Esophagus mucosa (tissue), 1 donor: ENCODE results near the gene USP32. TPM values are rescaled to one million over a fixed set of nuclear protein-coding genes. Genes with fewer than 3 reads are reported as not detected.

Source experiments
- ATAC-seq: fragments of 200-7000 bp; cut with Tn5 transposase; one replicate; pipeline ENCODE4 v1.9.1; 2020
- total RNA-seq: library from RNA; stranded (reverse); gene quantifications from one replicate; pipeline ENCODE4 v1.2.4, GENCODE V29; 2023
- donor health status: DM: yes; HTN: yes; CAD: no.

USP32 gene
- total RNA-seq, 1 donor from 2014 or later, result 53.5 TPM

DNA sequence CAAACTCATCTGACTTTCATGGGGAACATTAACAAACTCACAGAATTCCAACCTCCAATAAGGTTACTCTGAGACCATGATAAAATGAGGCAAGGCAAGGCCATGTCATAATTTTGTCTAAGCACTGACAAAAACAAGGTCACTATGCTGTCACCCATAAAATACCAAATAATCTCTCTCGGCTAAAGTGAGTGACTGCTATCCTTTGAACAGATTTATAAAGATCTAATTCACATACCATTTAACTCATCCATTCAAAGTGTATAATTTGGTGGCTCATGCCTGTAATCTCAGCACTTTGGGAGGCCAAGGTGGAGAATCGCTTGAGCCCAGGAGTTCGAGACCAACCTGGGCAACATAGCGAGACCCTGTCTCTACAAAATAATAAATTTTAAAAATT lies 262.8 kb downstream of the USP32 start:
- no peak for ATAC-seq

Other genes starting within 250 kb of the USP32 start
- gene CA4, start 242.2 kb downstream of the USP32 start, total RNA-seq, result 0.36 TPM
- not detected for gene CHCT1, start 30.4 kb upstream of the USP32 start, total RNA-seq
- gene APPBP2, start 134.1 kb upstream of the USP32 start, total RNA-seq, result 23.2 TPM
- 9.5 TPM for gene PPM1D, start 208.1 kb upstream of the USP32 start, total RNA-seq